NT2/D1 (cell line): ENCODE measurements around the gene NTN3.

Source experiments
- SUZ12 ChIP-seq: IDR thresholded peaks from 2 replicates; pipeline ENCODE4 v1.6.1; 2011; ENCODE audit not compliant: insufficient read length, insufficient read depth; ENCODE audit errors: extremely low read depth
- YY1 ChIP-seq: IDR thresholded peaks from 2 replicates; pipeline ENCODE4 v1.6.1; 2011; ENCODE audit not compliant: insufficient read length, insufficient read depth
- ZNF274 ChIP-seq: IDR thresholded peaks from 2 replicates; pipeline ENCODE4 v1.6.1; 2011; ENCODE audit warnings: mild to moderate bottlenecking, low read depth, low read length

DNA sequence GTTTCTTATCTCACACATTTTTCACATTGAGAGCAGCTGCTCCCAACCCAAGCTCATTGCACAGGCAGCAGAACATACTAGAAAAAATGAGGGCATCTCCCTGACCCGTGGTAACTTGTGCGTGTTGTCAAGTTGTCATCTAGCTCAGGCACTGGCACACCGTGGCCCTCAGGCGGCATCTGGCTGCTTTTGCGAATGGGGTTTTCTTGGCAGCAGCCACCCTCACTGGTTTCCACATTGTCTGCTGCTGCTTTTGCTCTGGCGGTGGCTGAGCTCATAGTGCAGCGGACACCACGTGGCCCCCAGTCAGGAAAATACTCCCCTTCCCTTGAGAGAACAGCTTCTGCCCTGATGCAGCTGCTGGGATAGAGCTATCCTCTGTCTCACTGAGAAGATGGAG is 20.6 kb upstream of the NTN3 start:
- no peak for TF ChIP-seq YY1
- TF ChIP-seq ZNF274, result no peak
- TF ChIP-seq SUZ12, result no peak
